Fibroblast of the aortic adventitia (primary cell): ENCODE results near the gene SACS. TPM values are rescaled to one million over a fixed set of nuclear protein-coding genes. Genes with fewer than 3 reads are reported as not detected.

Source experiments
- DNase-seq: peaks from one replicate; pipeline ENCODE4 v3.0.0-alpha.2; 2010; ENCODE audit warnings: low read depth
- H3K4me3 ChIP-seq: 2 replicates; pipeline ENCODE4 v1.5.1; 2011; ENCODE audit warnings: low read depth, mild to moderate bottlenecking, control low read depth, low read length, moderate library complexity
- CTCF ChIP-seq: IDR thresholded peaks from 2 replicates; pipeline ENCODE4 v1.5.1; 2011; ENCODE audit warnings: mild to moderate bottlenecking, low read length, control low read depth, inconsistent platforms; ENCODE audit not compliant: insufficient read depth
- total RNA-seq: library from RNA; depleted of rRNA; stranded (reverse); fragments of >200 nt; gene quantifications from 2 replicates; pipeline ENCODE4 v1.2.3, GENCODE V29; 2012; ENCODE audit warnings: low replicate concordance

Gene SACS
- total RNA-seq, 1 donor, result 66.2 TPM

GRCh38 chr13:23352161-23352560, 81.3 kb downstream of the SACS start:
- H3K4me3 ChIP-seq, result no peak overlapping the region
- no peak for TF ChIP-seq CTCF
- no peak for DNase-seq

- no peak for DNase-seq
- no peak overlapping the region for H3K4me3 ChIP-seq
- no peak for TF ChIP-seq CTCF
These were observed 83.5 kb downstream of the SACS start for GRCh38 chr13:23350009-23350408.

GRCh38 chr13:23349161-23349897, 84.2 kb downstream of the SACS start:
- TF ChIP-seq CTCF, result no peak
- H3K4me3 ChIP-seq, result no peak overlapping the region
- peak; percentile 46 for DNase-seq

- DNase-seq, result peak; percentile 5
- H3K4me3 ChIP-seq, result no peak overlapping the region
- TF ChIP-seq CTCF, result no peak
These were observed 85.0 kb downstream of the SACS start for GRCh38 chr13:23348262-23349127.

GRCh38 chr13:23347601-23348000, 85.9 kb downstream of the SACS start:
- DNase-seq, result no peak
- no peak for TF ChIP-seq CTCF
- H3K4me3 ChIP-seq, result no peak overlapping the region

GRCh38 chr13:23344931-23345595, 88.4 kb downstream of the SACS start:
- no peak for DNase-seq
- no peak overlapping the region for H3K4me3 ChIP-seq
- TF ChIP-seq CTCF, result no peak
